Measurements from ENCODE around the gene KIAA0232. TPM values are rescaled to one million over a fixed set of nuclear protein-coding genes. Genes with fewer than 3 reads are reported as not detected.

KIAA0232 gene
- polyA plus RNA-seq, 1 donor from 2014 or later: 57.6 TPM

DNA sequence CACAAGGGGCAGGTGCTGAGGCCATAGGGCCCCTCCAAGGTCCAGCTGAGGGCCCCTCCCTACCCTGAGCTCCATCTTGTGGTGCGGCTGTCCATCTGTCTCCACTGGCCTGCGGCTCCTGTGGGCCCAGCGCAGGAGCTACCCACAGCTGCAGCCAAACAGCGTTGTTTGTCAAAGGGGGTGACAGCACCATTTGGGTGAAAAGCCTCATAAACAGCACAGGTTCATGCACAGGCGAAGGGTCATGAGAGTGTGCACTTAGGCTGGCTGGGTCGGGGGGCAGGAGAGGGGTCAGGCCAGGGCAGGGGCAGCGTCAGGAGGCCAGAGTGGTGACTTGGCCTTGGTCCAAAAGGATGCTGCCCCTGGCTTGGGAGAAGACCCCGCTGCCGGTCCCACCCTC, 34.2 kb upstream of the KIAA0232 start:
- Histone ChIP-seq H3K9ac (ENCODE audit: low read length) (no peak overlapping the region), H3K9me2 (ENCODE audit: insufficient read depth, low read length) (no peaks in the 10 kb centered on the region), H3K27ac (ENCODE audit: low read length) (no peak overlapping the region), H3K27me3 (ENCODE audit: insufficient read depth, low read depth, low read length) (no peaks in the 10 kb centered on the region), H3K9me3 (ENCODE audit: low read length) (no peaks in the 10 kb centered on the region), H3K79me2 (replicated peaks; ENCODE audit: insufficient read depth, low read length) (no peaks in the 10 kb centered on the region), H3K4me3 (ENCODE audit: low read length) (no peak overlapping the region), H3K36me3 (ENCODE audit: insufficient read depth, low read length) (no peaks in the 10 kb centered on the region), H3K4me2 (ENCODE audit: low read length) (no peak overlapping the region), H2AFZ (ENCODE audit: low read depth, low read length) (no peak overlapping the region), H4K20me1 (ENCODE audit: insufficient read depth) (no peaks in the 10 kb centered on the region), H3F3A (ENCODE audit: insufficient read depth, low read length, poor library complexity, severe bottlenecking) (no peaks in the 10 kb centered on the region)
- TF ChIP-seq, protein P1, sequence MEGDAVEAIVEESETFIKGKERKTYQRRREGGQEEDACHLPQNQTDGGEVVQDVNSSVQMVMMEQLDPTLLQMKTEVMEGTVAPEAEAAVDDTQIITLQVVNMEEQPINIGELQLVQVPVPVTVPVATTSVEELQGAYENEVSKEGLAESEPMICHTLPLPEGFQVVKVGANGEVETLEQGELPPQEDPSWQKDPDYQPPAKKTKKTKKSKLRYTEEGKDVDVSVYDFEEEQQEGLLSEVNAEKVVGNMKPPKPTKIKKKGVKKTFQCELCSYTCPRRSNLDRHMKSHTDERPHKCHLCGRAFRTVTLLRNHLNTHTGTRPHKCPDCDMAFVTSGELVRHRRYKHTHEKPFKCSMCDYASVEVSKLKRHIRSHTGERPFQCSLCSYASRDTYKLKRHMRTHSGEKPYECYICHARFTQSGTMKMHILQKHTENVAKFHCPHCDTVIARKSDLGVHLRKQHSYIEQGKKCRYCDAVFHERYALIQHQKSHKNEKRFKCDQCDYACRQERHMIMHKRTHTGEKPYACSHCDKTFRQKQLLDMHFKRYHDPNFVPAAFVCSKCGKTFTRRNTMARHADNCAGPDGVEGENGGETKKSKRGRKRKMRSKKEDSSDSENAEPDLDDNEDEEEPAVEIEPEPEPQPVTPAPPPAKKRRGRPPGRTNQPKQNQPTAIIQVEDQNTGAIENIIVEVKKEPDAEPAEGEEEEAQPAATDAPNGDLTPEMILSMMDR (IDR thresholded peaks at IDR 0.05; ENCODE audit: poor library complexity, severe bottlenecking): no peak
- no peak for TF ChIP-seq SMC3 (conservative IDR thresholded peaks at IDR 0.05; ENCODE audit: poor library complexity)
- TF ChIP-seq, protein P2, sequence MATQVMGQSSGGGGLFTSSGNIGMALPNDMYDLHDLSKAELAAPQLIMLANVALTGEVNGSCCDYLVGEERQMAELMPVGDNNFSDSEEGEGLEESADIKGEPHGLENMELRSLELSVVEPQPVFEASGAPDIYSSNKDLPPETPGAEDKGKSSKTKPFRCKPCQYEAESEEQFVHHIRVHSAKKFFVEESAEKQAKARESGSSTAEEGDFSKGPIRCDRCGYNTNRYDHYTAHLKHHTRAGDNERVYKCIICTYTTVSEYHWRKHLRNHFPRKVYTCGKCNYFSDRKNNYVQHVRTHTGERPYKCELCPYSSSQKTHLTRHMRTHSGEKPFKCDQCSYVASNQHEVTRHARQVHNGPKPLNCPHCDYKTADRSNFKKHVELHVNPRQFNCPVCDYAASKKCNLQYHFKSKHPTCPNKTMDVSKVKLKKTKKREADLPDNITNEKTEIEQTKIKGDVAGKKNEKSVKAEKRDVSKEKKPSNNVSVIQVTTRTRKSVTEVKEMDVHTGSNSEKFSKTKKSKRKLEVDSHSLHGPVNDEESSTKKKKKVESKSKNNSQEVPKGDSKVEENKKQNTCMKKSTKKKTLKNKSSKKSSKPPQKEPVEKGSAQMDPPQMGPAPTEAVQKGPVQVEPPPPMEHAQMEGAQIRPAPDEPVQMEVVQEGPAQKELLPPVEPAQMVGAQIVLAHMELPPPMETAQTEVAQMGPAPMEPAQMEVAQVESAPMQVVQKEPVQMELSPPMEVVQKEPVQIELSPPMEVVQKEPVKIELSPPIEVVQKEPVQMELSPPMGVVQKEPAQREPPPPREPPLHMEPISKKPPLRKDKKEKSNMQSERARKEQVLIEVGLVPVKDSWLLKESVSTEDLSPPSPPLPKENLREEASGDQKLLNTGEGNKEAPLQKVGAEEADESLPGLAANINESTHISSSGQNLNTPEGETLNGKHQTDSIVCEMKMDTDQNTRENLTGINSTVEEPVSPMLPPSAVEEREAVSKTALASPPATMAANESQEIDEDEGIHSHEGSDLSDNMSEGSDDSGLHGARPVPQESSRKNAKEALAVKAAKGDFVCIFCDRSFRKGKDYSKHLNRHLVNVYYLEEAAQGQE (IDR thresholded peaks at IDR 0.05; ENCODE audit: borderline replicate concordance): no peak
- no peak for TF ChIP-seq EZH2 (IDR thresholded peaks at IDR 0.05; ENCODE audit: borderline replicate concordance, insufficient read depth, low read length, poor library complexity, severe bottlenecking)
- no peak for TF ChIP-seq RAD21 (conservative IDR thresholded peaks at IDR 0.05)
- TF ChIP-seq MXI1 (conservative IDR thresholded peaks at IDR 0.05; ENCODE audit: poor library complexity, severe bottlenecking): no peak
- TF ChIP-seq EP300 (conservative IDR thresholded peaks at IDR 0.05; ENCODE audit: poor library complexity, severe bottlenecking): no peak
- no peak for TF ChIP-seq POLR2AphosphoS5 (IDR thresholded peaks at IDR 0.05)
- TF ChIP-seq TAF1 (IDR thresholded peaks at IDR 0.05; ENCODE audit: low read depth): no peak

DNA sequence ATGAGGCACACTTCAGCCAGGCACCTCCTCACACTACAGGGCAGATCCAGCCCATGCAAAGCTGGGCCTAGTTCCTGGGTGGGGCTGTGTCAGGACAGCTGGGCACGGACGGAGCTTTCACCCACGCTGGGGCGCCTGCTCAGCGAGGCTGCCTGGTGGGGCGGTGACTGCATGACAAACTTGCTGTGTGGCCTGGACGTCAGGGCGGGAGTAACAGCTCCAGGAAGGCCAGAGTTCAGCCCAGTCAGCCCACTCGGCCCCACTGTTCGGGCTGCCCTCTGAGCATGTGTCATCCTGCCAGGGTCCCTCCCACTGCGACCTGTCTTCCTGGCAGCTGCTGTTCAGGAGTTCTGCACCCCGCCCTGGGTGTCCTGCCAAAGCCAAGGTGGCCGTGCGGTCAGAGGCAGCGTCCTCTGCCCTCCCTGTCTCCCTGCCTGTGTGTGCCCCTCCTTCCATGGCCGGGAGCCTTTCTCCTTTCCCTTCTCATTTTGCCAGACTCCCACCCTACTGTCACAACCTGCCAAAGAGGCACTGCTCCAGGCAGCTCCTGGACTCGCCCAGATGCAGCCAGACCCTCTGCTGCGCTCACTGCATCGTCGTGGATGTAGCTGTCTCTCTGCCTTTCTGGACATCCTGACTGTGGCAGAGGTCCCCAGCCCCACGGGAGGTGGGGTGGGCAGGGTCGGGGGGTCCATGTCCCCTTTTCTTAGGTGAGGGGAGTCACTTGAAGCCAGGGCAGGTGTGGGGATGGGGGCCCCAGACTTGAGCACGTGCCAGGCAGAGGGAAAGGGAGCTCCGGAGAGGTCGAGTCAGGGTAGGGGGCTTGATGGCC, 33.0 kb upstream of the KIAA0232 start:
- no peaks in the 10 kb centered on the region for H3K79me2 ChIP-seq (replicated peaks; ENCODE audit: insufficient read depth, low read length)
- H2AFZ ChIP-seq (ENCODE audit: low read depth, low read length): no peak overlapping the region
- no peaks in the 10 kb centered on the region for H3K9me3 ChIP-seq (ENCODE audit: low read length)
- TF ChIP-seq EZH2 (IDR thresholded peaks at IDR 0.05; ENCODE audit: borderline replicate concordance, insufficient read depth, low read length, poor library complexity, severe bottlenecking) (no peak), TAF1 (IDR thresholded peaks at IDR 0.05; ENCODE audit: low read depth) (no peak), POLR2AphosphoS5 (IDR thresholded peaks at IDR 0.05) (no peak), EP300 (conservative IDR thresholded peaks at IDR 0.05; ENCODE audit: poor library complexity, severe bottlenecking) (no peak), SMC3 (conservative IDR thresholded peaks at IDR 0.05; ENCODE audit: poor library complexity) (no peak), MXI1 (conservative IDR thresholded peaks at IDR 0.05; ENCODE audit: poor library complexity, severe bottlenecking) (no peak), RAD21 (conservative IDR thresholded peaks at IDR 0.05) (no peak)
- TF ChIP-seq, protein P1 (IDR thresholded peaks at IDR 0.05; ENCODE audit: poor library complexity, severe bottlenecking): no peak
- TF ChIP-seq, protein P2 (IDR thresholded peaks at IDR 0.05; ENCODE audit: borderline replicate concordance): no peak
- no peak overlapping the region for H3K4me3 ChIP-seq (ENCODE audit: low read length)
- H3K4me2 ChIP-seq (ENCODE audit: low read length): no peak overlapping the region
- no peak overlapping the region for H3K27ac ChIP-seq (ENCODE audit: low read length)
- no peaks in the 10 kb centered on the region for H3K9me2 ChIP-seq (ENCODE audit: insufficient read depth, low read length)
- H3K36me3 ChIP-seq (ENCODE audit: insufficient read depth, low read length): no peaks in the 10 kb centered on the region
- no peaks in the 10 kb centered on the region for H3F3A ChIP-seq (ENCODE audit: insufficient read depth, low read length, poor library complexity, severe bottlenecking)
- H4K20me1 ChIP-seq (ENCODE audit: insufficient read depth): no peaks in the 10 kb centered on the region
- no peaks in the 10 kb centered on the region for H3K27me3 ChIP-seq (ENCODE audit: insufficient read depth, low read depth, low read length)
- no peak overlapping the region for H3K9ac ChIP-seq (ENCODE audit: low read length)

Data from neural cell (in vitro differentiated cells).